GM23338 (cell line): ENCODE results near the gene MRC2. TPM values are rescaled to one million over a fixed set of nuclear protein-coding genes. Genes with fewer than 3 reads are reported as not detected.

ENCODE experiments used
- ATAC-seq: fragments of 200-7000 bp; cut with Tn5 transposase; 3 replicates; pipeline ENCODE4 v1.9.1; 2020
- DNase-seq: peaks from one replicate; pipeline ENCODE4 v3.0.0-alpha.2; 2015; ENCODE audit warnings: low spot score
- H2AFZ ChIP-seq: fragments of 200-600 bp; sonication (generic); 2 replicates; pipeline ENCODE4 v1.8.0; 2016; ENCODE audit warnings: antibody characterized with exemption, mild to moderate bottlenecking, moderate library complexity
- H3F3A ChIP-seq: fragments of 200-600 bp; sonication (generic); replicated peaks from 2 replicates; pipeline ENCODE4 v1.8.0; 2017; ENCODE audit warnings: antibody characterized with exemption, mixed run types, low read depth
- H3K27ac ChIP-seq: fragments of 200-600 bp; sonication (generic); 2 replicates; pipeline ENCODE4 v1.6.1; 2016; ENCODE audit warnings: low read depth
- H3K27me3 ChIP-seq: fragments of 200-600 bp; sonication (generic); 2 replicates; pipeline ENCODE4 v1.8.0; 2016; ENCODE audit warnings: mild to moderate bottlenecking, mixed run types, moderate library complexity; ENCODE audit not compliant: insufficient read depth
- H3K36me3 ChIP-seq: fragments of 200-600 bp; sonication (generic); 2 replicates; pipeline ENCODE4 v1.8.0; 2016; ENCODE audit warnings: mild to moderate bottlenecking; ENCODE audit not compliant: insufficient read depth
- H3K4me1 ChIP-seq: fragments of 200-600 bp; sonication (generic); 2 replicates; pipeline ENCODE4 v1.8.0; 2016; ENCODE audit warnings: mild to moderate bottlenecking, moderate library complexity; ENCODE audit not compliant: insufficient read depth
- H3K4me2 ChIP-seq: fragments of 200-600 bp; sonication (generic); 2 replicates; pipeline ENCODE4 v1.7.1; 2017; ENCODE audit warnings: mixed run types
- H3K4me3 ChIP-seq: fragments of 200-600 bp; sonication (generic); 2 replicates; pipeline ENCODE4 v1.6.1; 2016; ENCODE audit warnings: mixed run types
- H3K79me2 ChIP-seq: fragments of 200-600 bp; sonication (generic); replicated peaks from 2 replicates; pipeline ENCODE4 v1.8.0; 2017; ENCODE audit warnings: mild to moderate bottlenecking; ENCODE audit not compliant: insufficient read depth
- H3K9me2 ChIP-seq: fragments of 200-600 bp; sonication (generic); 2 replicates; pipeline ENCODE4 v1.8.0; 2017; ENCODE audit not compliant: insufficient read depth
- H4K20me1 ChIP-seq: fragments of 200-600 bp; sonication (generic); replicated peaks from 2 replicates; pipeline ENCODE4 v1.8.0; 2017; ENCODE audit warnings: mild to moderate bottlenecking; ENCODE audit not compliant: insufficient read depth
- H3K27ac Mint-ChIP-seq: 2 replicates; pipeline ENCODE4 v1.8.0; 2020; ENCODE audit warnings: inconsistent platforms, mild to moderate bottlenecking, moderate library complexity, mixed read lengths
- H3K27me3 Mint-ChIP-seq: 3 replicates; pipeline ENCODE4 v1.8.0; 2022; ENCODE audit warnings: low read depth, mild to moderate bottlenecking, moderate library complexity, mixed read lengths, inconsistent platforms; ENCODE audit not compliant: insufficient read depth, poor library complexity
- H3K36me3 Mint-ChIP-seq: 3 replicates; pipeline ENCODE4 v1.8.0; 2021; ENCODE audit warnings: low read depth, mild to moderate bottlenecking, inconsistent platforms, moderate library complexity, mixed read lengths
- H3K4me1 Mint-ChIP-seq: 3 replicates; pipeline ENCODE4 v1.8.0; 2020; ENCODE audit warnings: mild to moderate bottlenecking, inconsistent platforms, mixed read lengths
- H3K4me3 Mint-ChIP-seq: 3 replicates; pipeline ENCODE4 v1.8.0; 2021; ENCODE audit warnings: moderate library complexity, mild to moderate bottlenecking, inconsistent platforms, mixed read lengths
- H3K9me3 Mint-ChIP-seq: 3 replicates; pipeline ENCODE4 v1.8.0; 2020; ENCODE audit warnings: moderate library complexity, mild to moderate bottlenecking, inconsistent platforms, mixed read lengths
- CREB1 ChIP-seq: fragments of 250-450 bp; sonication (Bioruptor Pico); IDR thresholded peaks from 2 replicates; pipeline ENCODE4 v1.5.0; 2020; ENCODE audit warnings: low read depth, mild to moderate bottlenecking, moderate library complexity
- EZH2 ChIP-seq: fragments of 200-600 bp; sonication (generic); IDR thresholded peaks from one replicate; pipeline ENCODE4 v1.8.0; 2017; ENCODE audit warnings: antibody characterized with exemption, mild to moderate bottlenecking, low read depth; ENCODE audit not compliant: unreplicated experiment
- EZH2phosphoT487 ChIP-seq: fragments of 200-600 bp; sonication (generic); IDR thresholded peaks from one replicate; pipeline ENCODE4 v1.8.1; 2018; ENCODE audit warnings: antibody characterized with exemption; ENCODE audit not compliant: unreplicated experiment
- JUNB ChIP-seq: IDR thresholded peaks from one replicate; pipeline ENCODE4 v1.6.1; 2016; ENCODE audit warnings: antibody characterized with exemption; ENCODE audit not compliant: unreplicated experiment
- NANOG ChIP-seq: IDR thresholded peaks from 2 replicates; pipeline ENCODE4 v1.6.1; 2016; ENCODE audit warnings: antibody characterized with exemption, borderline replicate concordance
- POLR2AphosphoS5 ChIP-seq: IDR thresholded peaks from 2 replicates; pipeline ENCODE4 v1.6.1; 2016; ENCODE audit warnings: antibody characterized with exemption, low read depth
- ZNF114 ChIP-seq: fragments of 250-450 bp; sonication (Bioruptor Pico); IDR thresholded peaks from 2 replicates; pipeline ENCODE4 v1.5.0; 2020; ENCODE audit warnings: mild to moderate bottlenecking, moderate library complexity
- polyA plus RNA-seq: library from polyadenylated mRNA; unstranded; fragments of >200 nt; fragmentation: Nextera tagmentation; extraction: Ambion mirVana; gene quantifications from 2 replicates; pipeline ENCODE4 v1.2.1, GENCODE V29; 2016
- total RNA-seq: library from RNA; depleted of rRNA; stranded (reverse); fragments of >200 nt; shearing (Covaris generic); gene quantifications from 2 replicates; pipeline ENCODE4 v1.2.3, GENCODE V29; 2014
- TF ChIP-seq, protein P1 (sequence below), 2 experiments: fragments of 200-600 bp in 1 of 2; sonication (generic) in 1 of 2; conservative IDR thresholded peaks; 2 replicates each; pipeline versions ENCODE4 v1.5.1 to v1.6.1; 2016 to 2017; ENCODE audit warnings: antibody characterized with exemption in 2 of 2, low read depth in 2 of 2, mild to moderate bottlenecking in 2 of 2, moderate library complexity in 1 of 2
- TF ChIP-seq, protein P2 (sequence below): IDR thresholded peaks from one replicate; pipeline ENCODE4 v1.6.1; 2018; ENCODE audit warnings: antibody characterized with exemption; ENCODE audit not compliant: unreplicated experiment
- TF ChIP-seq, protein P3 (sequence below): IDR thresholded peaks from 2 replicates; pipeline ENCODE4 v1.6.1; 2016; ENCODE audit warnings: antibody characterized with exemption

The MRC2 gene
- total and polyA plus RNA-seq, 2 experiments from 2014 or later, result 8.0 to 38.6 TPM

DNA sequence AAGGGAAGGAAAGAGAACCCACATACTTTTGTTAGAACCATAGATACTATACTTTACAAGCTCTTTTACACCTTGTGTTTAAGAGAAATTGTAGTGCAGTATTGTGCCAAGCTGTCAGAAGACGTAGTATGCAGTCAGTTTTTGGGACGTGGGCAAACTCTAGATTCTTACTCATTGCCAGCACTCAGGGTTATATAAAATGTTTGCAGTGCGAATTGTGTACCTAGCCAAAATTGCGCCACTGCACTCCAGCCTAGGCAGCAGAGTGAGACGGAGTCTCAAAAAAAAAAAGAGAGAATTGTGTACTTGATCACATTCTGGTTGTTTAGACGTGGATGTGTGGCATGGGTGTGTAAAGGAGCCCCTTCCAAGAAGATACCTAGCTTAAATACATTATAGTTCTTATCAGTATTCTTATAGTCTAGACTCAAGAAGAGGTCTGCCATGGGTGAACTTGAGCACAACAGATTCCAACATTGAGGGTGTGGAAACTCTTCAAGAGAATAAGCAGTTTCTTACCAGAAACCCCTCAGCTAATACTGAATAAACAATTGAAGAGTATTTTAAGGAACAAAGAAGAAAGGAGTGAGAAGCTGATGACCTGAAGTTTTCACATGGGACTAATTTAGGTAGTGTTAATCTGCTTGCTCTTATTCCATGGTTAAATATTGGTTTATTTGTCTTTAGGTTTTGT is 27.4 kb upstream of the MRC2 start (continued):
- TF ChIP-seq, protein P1, sequence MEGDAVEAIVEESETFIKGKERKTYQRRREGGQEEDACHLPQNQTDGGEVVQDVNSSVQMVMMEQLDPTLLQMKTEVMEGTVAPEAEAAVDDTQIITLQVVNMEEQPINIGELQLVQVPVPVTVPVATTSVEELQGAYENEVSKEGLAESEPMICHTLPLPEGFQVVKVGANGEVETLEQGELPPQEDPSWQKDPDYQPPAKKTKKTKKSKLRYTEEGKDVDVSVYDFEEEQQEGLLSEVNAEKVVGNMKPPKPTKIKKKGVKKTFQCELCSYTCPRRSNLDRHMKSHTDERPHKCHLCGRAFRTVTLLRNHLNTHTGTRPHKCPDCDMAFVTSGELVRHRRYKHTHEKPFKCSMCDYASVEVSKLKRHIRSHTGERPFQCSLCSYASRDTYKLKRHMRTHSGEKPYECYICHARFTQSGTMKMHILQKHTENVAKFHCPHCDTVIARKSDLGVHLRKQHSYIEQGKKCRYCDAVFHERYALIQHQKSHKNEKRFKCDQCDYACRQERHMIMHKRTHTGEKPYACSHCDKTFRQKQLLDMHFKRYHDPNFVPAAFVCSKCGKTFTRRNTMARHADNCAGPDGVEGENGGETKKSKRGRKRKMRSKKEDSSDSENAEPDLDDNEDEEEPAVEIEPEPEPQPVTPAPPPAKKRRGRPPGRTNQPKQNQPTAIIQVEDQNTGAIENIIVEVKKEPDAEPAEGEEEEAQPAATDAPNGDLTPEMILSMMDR (conservative IDR thresholded peaks at IDR 0.05; ENCODE audit: low read depth in 2 of 2), result no peak
- TF ChIP-seq, protein P2, sequence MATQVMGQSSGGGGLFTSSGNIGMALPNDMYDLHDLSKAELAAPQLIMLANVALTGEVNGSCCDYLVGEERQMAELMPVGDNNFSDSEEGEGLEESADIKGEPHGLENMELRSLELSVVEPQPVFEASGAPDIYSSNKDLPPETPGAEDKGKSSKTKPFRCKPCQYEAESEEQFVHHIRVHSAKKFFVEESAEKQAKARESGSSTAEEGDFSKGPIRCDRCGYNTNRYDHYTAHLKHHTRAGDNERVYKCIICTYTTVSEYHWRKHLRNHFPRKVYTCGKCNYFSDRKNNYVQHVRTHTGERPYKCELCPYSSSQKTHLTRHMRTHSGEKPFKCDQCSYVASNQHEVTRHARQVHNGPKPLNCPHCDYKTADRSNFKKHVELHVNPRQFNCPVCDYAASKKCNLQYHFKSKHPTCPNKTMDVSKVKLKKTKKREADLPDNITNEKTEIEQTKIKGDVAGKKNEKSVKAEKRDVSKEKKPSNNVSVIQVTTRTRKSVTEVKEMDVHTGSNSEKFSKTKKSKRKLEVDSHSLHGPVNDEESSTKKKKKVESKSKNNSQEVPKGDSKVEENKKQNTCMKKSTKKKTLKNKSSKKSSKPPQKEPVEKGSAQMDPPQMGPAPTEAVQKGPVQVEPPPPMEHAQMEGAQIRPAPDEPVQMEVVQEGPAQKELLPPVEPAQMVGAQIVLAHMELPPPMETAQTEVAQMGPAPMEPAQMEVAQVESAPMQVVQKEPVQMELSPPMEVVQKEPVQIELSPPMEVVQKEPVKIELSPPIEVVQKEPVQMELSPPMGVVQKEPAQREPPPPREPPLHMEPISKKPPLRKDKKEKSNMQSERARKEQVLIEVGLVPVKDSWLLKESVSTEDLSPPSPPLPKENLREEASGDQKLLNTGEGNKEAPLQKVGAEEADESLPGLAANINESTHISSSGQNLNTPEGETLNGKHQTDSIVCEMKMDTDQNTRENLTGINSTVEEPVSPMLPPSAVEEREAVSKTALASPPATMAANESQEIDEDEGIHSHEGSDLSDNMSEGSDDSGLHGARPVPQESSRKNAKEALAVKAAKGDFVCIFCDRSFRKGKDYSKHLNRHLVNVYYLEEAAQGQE, result no peak
- TF ChIP-seq EZH2, result no peak
- TF ChIP-seq NANOG, result no peak
- no peak for TF ChIP-seq POLR2AphosphoS5
- TF ChIP-seq EZH2phosphoT487, result no peak
- TF ChIP-seq CREB1 (CRISPR knock-in tag), result no peak
- no peak for TF ChIP-seq JUNB

DNA sequence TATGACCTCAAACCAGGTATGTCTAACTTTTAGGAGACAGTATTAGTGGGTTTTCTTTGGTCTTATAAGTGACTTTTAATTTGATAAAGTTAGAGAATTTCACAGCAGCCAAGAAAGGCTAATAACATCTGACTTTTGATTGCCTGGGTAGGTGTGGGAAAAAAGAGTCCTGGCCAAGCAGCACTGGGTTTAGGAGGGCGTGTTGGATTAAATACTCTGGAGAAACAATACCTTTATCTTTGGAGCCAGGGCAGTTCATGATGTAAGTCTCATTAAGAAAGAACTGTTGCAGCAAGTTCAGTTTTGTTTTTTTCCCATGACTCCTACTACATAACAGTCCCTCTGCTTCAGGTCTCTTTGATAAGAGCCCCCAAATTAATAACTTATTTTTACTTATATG is 26.7 kb upstream of the MRC2 start:
- ATAC-seq (no peak), DNase-seq (no peak)
- no peaks in the 10 kb centered on the region for H3K27me3 ChIP-seq
- no peak overlapping the region for H3K4me3 ChIP-seq
- Mint-ChIP-seq H3K4me1 (no peaks in the 10 kb centered on the region), H3K9me3 (peaks cover 10% of the 10 kb centered on the region; the same call in 2 of the 3 replicates), H3K27me3 (no peaks in the 10 kb centered on the region), H3K27ac (no peak overlapping the region), H3K36me3 (peaks cover 56% of the 10 kb centered on the region), H3K4me3 (no peak overlapping the region)
- peaks cover 15% of the 10 kb centered on the region for H3K36me3 ChIP-seq
- H4K20me1 ChIP-seq, result peaks cover 8% of the 10 kb centered on the region; the same call in 1 of the 2 replicates
- H3F3A ChIP-seq, result no peaks in the 10 kb centered on the region
- no peak overlapping the region for H2AFZ ChIP-seq
- no peak overlapping the region for H3K27ac ChIP-seq
- no peaks in the 10 kb centered on the region for H3K4me1 ChIP-seq
- no peaks in the 10 kb centered on the region for H3K9me2 ChIP-seq
- H3K4me2 ChIP-seq, result no peak overlapping the region
- 0 out of 2 replicates have a peak, but pooled peaks cover 3% of the 10 kb centered on the region for H3K79me2 ChIP-seq
- TF ChIP-seq, protein P3, sequence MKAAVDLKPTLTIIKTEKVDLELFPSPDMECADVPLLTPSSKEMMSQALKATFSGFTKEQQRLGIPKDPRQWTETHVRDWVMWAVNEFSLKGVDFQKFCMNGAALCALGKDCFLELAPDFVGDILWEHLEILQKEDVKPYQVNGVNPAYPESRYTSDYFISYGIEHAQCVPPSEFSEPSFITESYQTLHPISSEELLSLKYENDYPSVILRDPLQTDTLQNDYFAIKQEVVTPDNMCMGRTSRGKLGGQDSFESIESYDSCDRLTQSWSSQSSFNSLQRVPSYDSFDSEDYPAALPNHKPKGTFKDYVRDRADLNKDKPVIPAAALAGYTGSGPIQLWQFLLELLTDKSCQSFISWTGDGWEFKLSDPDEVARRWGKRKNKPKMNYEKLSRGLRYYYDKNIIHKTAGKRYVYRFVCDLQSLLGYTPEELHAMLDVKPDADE, result no peak
- TF ChIP-seq, protein P2, result no peak
- no peak for TF ChIP-seq ZNF114 (CRISPR knock-in tag)
- TF ChIP-seq, protein P1 (conservative IDR thresholded peaks at IDR 0.05; ENCODE audit: low read depth in 2 of 2), result no peak
